NB4 (cell line): ENCODE results near the gene SNX18.

Experiments
- POLR2A ChIP-seq: IDR thresholded peaks from 2 replicates; pipeline ENCODE4 v1.6.1; 2011; ENCODE audit warnings: mild to moderate bottlenecking; ENCODE audit not compliant: insufficient read length; ENCODE audit errors: extremely low read depth
- TF ChIP-seq, protein P1 (sequence below): IDR thresholded peaks from one replicate; pipeline ENCODE4 v1.5.1; 2012; ENCODE audit warnings: low read depth, low read length

DNA sequence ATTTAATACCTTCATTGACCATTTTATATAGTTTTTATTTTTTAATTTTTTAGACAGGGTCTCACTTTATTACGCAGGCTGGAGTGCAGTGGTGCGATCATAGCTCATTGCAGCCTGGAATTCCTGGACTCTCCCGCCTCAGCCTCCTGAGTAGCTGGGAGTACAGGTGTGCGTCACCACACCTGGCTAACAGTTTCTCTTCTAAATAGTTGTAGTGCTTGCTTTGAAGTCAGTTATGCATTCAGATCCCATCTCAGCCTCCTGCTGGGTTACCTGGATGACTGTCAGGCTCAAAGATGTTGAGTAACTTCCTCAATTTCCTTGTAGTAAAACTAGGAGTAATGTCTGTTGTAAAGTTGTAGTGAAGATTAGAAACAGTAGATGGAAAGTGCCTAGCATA, 21.4 kb downstream of the SNX18 start:
- TF ChIP-seq POLR2A: no peak
- TF ChIP-seq, protein P1, sequence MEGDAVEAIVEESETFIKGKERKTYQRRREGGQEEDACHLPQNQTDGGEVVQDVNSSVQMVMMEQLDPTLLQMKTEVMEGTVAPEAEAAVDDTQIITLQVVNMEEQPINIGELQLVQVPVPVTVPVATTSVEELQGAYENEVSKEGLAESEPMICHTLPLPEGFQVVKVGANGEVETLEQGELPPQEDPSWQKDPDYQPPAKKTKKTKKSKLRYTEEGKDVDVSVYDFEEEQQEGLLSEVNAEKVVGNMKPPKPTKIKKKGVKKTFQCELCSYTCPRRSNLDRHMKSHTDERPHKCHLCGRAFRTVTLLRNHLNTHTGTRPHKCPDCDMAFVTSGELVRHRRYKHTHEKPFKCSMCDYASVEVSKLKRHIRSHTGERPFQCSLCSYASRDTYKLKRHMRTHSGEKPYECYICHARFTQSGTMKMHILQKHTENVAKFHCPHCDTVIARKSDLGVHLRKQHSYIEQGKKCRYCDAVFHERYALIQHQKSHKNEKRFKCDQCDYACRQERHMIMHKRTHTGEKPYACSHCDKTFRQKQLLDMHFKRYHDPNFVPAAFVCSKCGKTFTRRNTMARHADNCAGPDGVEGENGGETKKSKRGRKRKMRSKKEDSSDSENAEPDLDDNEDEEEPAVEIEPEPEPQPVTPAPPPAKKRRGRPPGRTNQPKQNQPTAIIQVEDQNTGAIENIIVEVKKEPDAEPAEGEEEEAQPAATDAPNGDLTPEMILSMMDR: no peak
